Melanocyte of skin (primary cell): ENCODE data around the gene PLXNC1. TPM values are rescaled to one million over a fixed set of nuclear protein-coding genes. Genes with fewer than 3 reads are reported as not detected.

Source experiments
- total RNA-seq, 2 donors: library from RNA; depleted of rRNA; stranded (reverse); fragments of >200 nt; gene quantifications; 2 replicates each; pipeline ENCODE4 v1.2.3, GENCODE V29; 2012

Gene PLXNC1
- total RNA-seq, result 100 to 1,000 TPM; 250 to 346 TPM

GRCh38 chr12:94147991-94148738 is at the start of gene PLXNC1:
Gene PLXNC1, plus strand, starts transcription at chr12:94148577. Its CDS starts 395 bp downstream, at chr12:94148972.

